Mesenteric fat pad (tissue), 1 donor: ENCODE data around the gene HNRNPAB. TPM values are rescaled to one million over a fixed set of nuclear protein-coding genes. Genes with fewer than 3 reads are reported as not detected.
"Not testable (repeated sequence)": the region's sequence is repeated elsewhere in the genome, so short reads cannot be mapped to it uniquely, and the experiment has no call there.

Experiments
- DNase-seq: peaks from one replicate; pipeline ENCODE4 v3.0.0-alpha.2; 2020; ENCODE audit warnings: low spot score
- total RNA-seq: library from RNA; stranded (reverse); fragmentation: NEBNext Ultra II Directional; extraction: Animal tissue kit (Norgen Biotek cat#: 25700); gene quantifications from one replicate; pipeline ENCODE4 v1.2.1, GENCODE V29; 2021
- donor health status: DM: yes; HTN: yes; CAD: no.

The HNRNPAB gene
- total RNA-seq, 1 donor from 2014 or later = 186 TPM

GRCh38 chr5:178241688-178242231 lies 37.4 kb downstream of the HNRNPAB start:
- no peak for DNase-seq

DNA sequence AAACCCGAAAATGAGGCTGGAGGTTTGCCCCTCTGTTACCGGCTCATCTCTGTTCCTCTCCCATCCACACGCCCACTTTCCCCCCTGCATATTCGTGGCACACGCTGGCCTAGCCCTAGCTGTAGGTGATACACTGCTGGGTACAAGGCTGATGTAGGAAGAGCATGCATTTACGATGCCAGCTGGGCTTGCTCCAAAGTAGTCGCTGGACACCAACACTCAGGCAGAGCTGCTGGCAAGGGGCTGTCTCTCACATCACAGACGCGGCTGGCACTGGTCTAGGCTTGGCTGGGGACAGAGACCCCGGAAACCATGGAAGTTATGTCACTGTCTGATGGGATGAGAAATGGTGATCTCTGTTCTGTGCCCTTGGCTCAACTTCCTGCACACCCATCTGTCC lies 38.1 kb downstream of the HNRNPAB start:
- no peak for DNase-seq

DNA sequence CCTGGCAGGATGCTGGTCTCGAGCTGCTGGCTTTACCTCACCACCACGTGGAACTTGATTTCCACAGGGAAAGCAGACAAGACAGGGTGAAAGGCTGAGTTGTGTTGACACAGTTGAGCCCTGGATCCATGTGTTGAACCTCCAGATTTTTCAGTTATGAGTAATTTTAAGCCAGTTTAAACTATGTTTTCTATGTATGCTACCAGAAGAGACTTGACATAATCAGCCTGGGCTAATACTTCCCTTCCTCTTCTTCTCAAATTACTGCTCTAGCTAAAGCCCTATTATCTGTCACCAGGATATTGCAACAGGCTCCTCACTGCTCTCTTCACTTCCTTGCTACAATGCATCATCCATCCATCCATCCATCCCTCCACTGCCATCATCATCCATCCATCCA lies 40.2 kb downstream of the HNRNPAB start:
- DNase-seq = no peak

DNA sequence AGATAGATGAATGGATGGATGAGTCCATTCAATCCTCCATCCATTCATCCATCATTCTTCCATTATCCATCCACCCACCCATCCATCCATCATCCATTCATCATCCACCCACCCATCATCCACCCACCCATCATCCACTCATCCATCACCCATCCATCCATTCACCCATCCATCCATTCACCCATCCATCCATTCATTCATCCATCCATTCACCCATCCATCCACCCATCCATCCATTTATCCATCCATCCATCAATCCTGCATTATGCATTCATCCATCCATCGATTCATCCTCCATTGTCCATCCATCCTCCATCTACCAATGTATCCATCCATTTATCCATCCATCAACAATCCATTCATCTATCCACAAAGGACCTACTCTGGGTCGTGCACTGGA lies 41.1 kb downstream of the HNRNPAB start:
- DNase-seq = no peak

DNA sequence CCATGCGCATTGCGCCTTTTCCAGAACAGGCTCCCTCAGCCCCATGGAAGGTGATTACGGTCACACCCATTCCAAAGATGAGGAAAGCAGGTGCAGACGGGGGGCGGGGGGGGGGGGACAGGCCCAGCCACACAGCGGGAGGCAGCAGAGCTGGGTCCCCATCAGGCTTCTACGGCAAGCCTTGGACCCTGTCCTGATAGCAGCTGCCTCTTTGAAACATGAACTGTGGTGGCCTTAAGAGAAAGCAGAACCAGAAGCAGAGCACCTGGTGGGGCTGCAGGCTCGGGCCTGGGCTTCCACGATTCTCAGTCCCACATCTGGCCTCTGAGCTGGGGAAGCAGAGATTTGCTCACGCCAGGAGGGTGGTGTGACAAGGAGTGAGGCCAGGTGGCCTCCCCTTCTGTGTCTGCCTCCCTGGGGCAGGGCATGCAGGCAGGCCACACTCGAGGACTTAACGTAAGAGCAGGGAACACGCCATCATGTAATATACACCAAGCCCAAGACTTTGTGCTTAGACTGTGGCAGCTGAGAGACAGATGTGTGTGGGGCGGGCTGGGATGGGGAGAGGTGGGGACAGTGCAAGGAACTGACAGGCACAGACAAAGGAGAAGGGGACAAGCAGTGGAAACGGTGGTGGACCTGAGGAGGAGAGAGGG lies 42.4 kb downstream of the HNRNPAB start:
- DNase-seq = no peak

DNA sequence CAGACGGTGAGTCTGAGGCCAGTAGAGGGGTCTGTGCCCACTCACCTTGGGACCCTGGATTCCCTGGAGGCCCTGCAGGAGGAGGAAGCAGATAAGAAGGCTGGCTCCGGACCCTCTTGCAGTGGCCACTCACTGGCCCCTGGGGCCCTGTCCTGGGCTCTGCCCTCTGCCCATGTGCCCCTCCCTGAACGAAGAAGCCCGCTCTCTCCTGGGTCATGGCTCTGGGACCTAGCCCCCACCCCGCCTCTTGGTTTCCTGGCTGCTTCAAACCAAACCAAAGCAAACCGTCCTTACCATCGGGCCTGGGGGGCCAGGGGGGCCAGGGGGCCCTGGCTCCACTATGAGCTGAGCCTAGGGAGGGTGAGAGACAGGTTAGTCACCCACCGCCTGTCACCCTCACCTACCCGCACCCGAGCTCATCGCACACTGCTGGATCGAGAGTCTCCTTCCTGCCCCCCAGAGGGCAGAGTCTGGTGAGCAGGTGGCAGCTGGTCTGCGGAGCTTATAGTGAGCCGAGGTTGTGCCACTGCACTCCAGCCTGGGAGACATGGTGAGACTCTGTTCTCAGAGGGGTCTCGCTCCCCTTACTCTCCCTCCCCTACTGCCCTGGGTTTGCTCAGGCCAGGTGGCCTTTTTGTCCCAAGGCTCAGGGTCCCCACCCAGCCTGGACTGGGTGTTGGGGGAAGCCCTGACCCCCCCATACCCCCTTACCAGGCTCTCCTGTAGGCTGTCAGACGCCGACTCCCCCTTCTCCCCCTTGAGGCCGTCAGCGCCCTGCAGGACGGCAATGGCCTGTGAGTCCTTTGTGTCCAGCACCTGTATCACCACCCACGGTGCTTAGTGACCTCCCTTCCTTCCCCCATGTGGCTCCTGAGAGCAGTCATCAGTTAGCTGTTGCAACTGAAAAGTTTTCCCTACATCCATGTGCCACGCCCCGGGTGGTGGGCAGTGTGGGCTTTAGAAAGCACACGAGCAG lies 43.4 kb downstream of the HNRNPAB start:
- DNase-seq = no peak

GRCh38 chr5:178248750-178249149 lies 44.4 kb downstream of the HNRNPAB start:
- no peak for DNase-seq

DNA sequence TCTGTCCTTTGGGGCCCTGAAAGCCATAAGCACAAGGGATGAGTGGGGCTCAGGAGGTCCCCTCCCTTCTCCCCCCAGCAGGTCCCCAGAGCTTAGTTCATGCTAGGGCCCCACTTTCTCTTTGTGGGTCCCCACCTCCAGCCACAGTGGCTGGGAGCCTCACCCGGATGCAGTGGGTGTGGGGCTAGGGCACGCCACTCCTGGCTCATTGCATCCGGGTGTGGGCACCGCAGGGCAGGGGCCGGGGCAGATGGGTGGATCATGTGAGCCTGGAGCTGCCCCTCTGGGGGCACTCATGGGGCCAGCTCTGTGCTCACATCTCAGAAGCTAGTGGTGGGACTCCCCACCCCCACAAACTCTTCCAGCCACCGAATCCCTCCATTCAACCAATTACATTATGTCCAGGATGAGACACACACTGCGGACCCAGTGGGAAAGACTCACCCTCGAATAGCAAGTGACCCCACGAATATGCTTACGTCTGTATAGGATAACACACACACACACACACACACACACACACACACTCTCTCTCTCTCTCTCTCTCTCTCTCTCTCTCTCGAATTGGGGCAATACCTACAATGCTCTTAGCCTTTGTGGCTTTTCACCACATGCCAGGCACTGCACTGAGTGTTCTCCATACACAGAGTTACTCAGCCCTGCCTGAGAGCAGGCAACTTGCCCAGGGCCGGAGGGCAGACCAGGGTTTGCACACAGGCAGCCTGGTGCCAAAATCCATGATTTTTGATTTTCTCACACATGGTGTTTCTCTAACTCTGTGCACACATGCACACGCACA lies 45.1 kb downstream of the HNRNPAB start:
- no peak for DNase-seq

DNA sequence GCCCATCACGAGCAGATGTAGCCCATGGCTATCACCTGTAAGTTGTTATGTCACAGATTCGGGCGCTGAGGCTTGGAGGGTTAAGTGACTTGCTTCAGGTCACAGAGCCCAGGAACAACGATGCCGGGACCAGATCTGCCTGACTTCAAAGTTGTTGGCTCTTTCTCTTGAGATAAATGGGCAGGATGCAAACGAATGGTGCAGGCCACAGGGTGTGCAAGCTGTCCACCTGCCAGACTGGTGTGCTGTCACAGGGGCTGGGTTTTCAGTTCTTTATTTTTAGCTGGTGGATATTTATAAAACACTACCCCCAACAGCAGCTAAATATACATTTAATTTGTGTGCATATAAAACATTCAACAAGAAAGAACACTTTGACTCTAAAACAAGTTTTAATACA lies 45.9 kb downstream of the HNRNPAB start:
- DNase-seq = no peak

- DNase-seq = no peak
Observed at GRCh38 chr5:178252258-178252657, 47.9 kb downstream of the HNRNPAB start.

DNA sequence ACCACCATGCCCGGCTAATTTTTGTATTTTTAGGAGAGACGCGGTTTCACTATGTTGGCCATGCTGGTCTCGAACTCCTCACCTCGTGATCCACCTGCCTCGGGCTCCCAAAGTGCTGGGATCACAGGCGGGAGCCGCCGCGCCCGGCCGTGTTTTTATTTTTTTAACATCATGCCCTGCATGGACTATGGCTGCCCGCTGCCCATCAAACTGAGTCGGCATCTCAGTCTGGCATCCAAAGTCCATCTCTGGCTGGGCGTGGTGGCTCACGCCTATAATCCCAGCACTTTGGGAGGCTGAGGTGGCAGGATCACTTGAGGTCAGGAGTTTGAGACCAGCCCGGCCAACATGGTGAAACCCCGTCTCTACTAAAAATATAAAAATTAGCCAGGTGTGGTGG lies 49.3 kb downstream of the HNRNPAB start:
- not testable (repeated sequence) for DNase-seq

DNA sequence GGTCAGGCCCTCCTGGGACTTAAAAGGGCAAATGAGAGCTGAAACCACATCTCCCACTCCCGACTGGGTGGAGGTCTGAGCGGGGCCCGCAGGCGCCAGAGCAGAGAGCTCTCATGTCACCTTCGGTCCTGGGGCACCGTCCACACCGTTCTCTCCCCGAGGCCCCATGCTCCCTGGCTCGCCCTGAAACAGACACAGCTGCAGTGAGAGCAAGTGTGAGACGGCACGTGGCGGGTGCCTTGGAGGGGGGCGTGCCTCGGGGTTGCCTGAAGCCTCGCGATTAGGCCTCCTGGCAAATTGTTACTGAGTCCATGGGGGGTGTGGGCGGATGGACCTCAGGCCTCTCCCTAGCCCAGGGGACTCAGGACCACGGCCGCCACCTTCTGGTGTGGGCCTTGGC lies 52.4 kb downstream of the HNRNPAB start:
- DNase-seq = no peak

DNA sequence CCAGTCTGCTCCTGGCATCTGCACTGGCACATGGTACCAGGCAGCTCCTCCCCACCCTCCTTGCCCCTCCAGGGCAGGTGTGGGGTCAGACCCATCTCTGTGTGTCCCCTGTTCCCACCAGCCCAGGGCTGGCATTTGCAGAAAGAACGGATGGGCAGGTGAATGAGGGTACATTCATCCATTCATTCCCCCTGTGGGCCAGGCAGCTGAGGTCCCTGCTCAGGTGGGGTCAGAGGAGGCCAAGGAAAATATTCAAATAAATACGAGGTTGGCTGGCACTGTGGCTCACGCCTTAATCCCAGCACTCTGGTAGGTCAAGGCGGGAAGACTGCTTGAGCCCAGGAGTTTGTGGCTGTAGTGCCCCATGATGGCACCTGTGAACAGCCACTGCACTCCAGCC lies 53.3 kb downstream of the HNRNPAB start:
- DNase-seq = no peak

DNA sequence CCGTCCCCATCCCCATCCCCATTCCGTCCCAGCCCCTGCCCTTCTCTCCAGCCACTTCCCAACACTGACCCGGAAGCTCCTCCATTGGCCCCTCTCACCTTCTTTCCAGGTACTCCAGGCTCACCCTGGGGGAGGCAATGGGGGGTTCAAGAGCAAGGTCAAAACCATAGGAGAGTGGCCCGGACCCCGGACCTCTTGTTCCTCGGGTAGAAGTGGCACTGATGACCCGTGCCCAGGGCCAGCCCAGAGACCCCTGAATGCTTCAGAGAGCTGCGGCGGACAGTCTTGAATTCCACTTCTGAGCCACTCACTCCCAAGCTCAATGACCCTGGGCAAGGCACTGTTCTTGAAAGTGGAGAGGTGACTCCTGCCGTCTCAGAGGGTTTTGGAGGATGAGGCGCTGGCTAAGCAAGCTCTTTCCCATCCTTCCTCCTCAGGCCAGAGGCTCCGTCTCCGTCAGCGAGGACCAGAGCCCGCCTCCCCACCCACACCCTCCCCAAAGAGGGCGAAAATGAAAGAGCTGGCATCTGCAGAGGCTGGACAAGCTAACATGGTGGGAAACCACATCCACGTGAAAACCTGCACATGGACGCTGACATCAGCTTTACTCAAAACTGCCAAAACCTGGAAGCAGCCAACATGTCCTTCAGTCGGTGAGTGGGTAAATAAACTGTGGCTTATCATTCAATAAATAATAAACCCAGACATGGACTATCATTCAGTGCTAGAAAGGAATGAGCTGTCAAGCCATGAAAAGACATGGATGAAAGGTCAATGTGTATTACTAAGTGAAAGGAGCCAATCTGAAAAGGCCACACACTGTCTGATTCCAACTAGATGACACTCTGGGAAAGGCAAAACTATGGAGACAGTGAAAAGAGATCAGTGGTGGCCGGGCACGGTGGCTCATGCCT lies 55.5 kb downstream of the HNRNPAB start:
- DNase-seq = no peak

Other genes starting within 250 kb of the HNRNPAB start
- not detected for gene PROP1, start 208.3 kb upstream of the HNRNPAB start, total RNA-seq
- gene N4BP3, start 91.0 kb upstream of the HNRNPAB start, total RNA-seq = 2.4 TPM
- 32.9 TPM for gene RMND5B, start 73.5 kb upstream of the HNRNPAB start, total RNA-seq
- gene NHP2, start 50.6 kb upstream of the HNRNPAB start, total RNA-seq = 99.2 TPM
- gene GMCL2, start 17.2 kb upstream of the HNRNPAB start, total RNA-seq = not detected
- 144 TPM for gene PHYKPL, start 28.3 kb downstream of the HNRNPAB start, total RNA-seq